ENCODE data around the gene CDC42EP4. TPM values are rescaled to one million over a fixed set of nuclear protein-coding genes. Genes with fewer than 3 reads are reported as not detected.

CDC42EP4 gene, protein sequence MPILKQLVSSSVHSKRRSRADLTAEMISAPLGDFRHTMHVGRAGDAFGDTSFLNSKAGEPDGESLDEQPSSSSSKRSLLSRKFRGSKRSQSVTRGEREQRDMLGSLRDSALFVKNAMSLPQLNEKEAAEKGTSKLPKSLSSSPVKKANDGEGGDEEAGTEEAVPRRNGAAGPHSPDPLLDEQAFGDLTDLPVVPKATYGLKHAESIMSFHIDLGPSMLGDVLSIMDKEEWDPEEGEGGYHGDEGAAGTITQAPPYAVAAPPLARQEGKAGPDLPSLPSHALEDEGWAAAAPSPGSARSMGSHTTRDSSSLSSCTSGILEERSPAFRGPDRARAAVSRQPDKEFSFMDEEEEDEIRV
- total RNA-seq (2022; extraction: Qiagen RNA extraction) = 52.3 to 69.9 TPM (median 68.9 TPM) in 5 replicates

DNA sequence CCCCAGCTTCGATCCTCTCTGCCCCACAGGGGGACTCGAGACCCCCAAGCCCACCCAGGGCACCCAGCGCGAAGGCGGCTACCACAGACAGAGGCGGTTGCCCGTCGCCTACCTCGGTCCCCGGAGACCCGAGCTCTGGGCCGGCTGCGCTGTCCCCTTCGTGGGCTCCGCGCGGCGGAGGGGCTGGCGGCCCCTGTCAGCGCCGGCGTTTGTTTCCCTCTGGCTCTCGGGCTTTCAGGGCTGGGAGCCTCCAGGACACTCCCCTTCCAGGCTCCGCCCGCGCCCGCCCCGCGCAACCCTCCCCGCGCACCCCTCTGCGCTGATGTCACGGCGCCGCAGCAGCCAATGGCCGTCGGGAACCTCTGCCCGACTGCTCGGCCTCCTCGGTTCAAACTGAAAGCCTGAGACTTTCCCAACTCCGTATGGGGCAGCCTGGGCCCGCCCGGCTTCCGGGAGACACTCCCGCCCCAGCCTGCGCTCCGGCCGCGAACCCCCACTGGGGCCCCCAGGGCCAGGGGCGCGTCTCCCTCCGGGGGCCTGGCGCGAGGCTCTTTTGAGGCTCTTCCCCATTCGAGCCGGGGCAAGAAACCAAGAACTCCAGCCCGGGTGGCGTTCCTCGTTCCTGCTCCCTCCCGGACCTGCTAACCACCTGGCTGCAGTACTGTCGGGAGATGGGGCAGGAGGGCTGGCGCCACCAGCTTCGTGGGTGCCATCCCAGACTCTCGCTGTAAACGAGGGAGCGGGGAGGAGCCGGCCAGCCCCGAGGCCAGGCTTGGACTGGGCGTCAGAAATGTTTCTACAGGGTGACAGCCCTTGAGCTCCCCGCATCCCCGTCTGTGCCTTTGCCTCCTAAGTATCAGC lies at the start of gene CDC42EP4:
Gene CDC42EP4 (minus strand): TSS at position 221 of the 861 bp plus-strand sequence. CDS start 25,501 bp downstream, outside the sequence.

DNA sequence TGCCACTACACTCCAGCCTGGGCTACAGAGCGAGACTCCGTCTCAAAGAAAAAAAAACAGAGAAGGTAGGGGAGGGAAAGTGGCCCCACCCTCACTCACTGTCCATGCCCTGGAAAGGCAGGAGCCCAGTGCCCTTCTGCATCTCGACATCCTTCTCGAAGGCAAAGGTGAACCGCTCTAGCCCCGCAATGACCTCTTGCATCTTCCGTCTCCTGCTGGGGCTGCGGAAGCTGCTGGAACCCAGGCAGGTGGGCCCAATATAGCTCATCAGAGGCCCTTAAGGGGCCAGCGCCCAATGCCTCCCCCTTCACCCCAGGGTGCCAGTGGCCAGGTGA lies 50.2 kb downstream of the CDC42EP4 start, which contains the start of gene CPSF4L:
Gene CPSF4L (minus strand): TSS at position 264 of the 335 bp plus-strand sequence. CDS start 62 bp downstream, at position 202.

Other genes starting within 250 kb of the CDC42EP4 start
- 15.9 to 18.3 TPM (median 18.0 TPM) in 5 replicates for gene SLC39A11, start 219.3 kb downstream of the CDC42EP4 start, total RNA-seq (2022; extraction: Qiagen RNA extraction)
- gene SSTR2, start 147.0 kb downstream of the CDC42EP4 start, total RNA-seq (2022; extraction: Qiagen RNA extraction) = 0.06 to 0.13 TPM (median 0.08 TPM) in 5 replicates
- gene COG1, start 118.9 kb downstream of the CDC42EP4 start, total RNA-seq (2022; extraction: Qiagen RNA extraction) = 20.1 to 26.6 TPM (median 25.2 TPM) in 5 replicates
- 0.23 TPM in 1 of 5 replicates, not detected in the others for gene CPSF4L, start 50.1 kb downstream of the CDC42EP4 start, total RNA-seq (2022; extraction: Qiagen RNA extraction)